ENCODE results near the gene COA7.
A peak's percentile ranks its signal among the peaks of the same experiment; 100 is the strongest.

The COA7 gene

GRCh38 chr1:52662645-52663313 lies 35.4 kb downstream of the COA7 start (continued):
- TF ChIP-seq ZSCAN5A (tag by site-specific recombination; IDR thresholded peaks at IDR 0.05) (no peak), ZNF585B (tag by site-specific recombination; IDR thresholded peaks at IDR 0.05) (no peak), ZNF311 (tag by site-specific recombination; IDR thresholded peaks at IDR 0.05; ENCODE audit: borderline replicate concordance) (no peak), ZFP41 (tag by site-specific recombination; IDR thresholded peaks at IDR 0.05; ENCODE audit: borderline replicate concordance) (no peak), ZNF423 (tag by site-specific recombination; IDR thresholded peaks at IDR 0.05) (no peak), ZNF776 (tag by site-specific recombination; IDR thresholded peaks at IDR 0.05; ENCODE audit: borderline replicate concordance) (no peak), TRIM28 (IDR thresholded peaks at IDR 0.05; ENCODE audit: borderline replicate concordance, low read length) (peak; percentile 86), ZNF157 (tag by site-specific recombination; IDR thresholded peaks at IDR 0.05) (no peak), ZNF837 (tag by site-specific recombination; IDR thresholded peaks at IDR 0.05) (no peak), ZNF510 (tag by site-specific recombination; IDR thresholded peaks at IDR 0.05; ENCODE audit: insufficient replicate concordance) (no peak), ZBTB6 (tag by site-specific recombination; IDR thresholded peaks at IDR 0.05) (no peak), ZNF747 (tag by site-specific recombination; IDR thresholded peaks at IDR 0.05) (no peak), SP3 (tag by site-specific recombination; IDR thresholded peaks at IDR 0.05) (no peak), ZSCAN30 (tag by site-specific recombination; IDR thresholded peaks at IDR 0.05) (peak; percentile 100), ZNF398 (tag by site-specific recombination; IDR thresholded peaks at IDR 0.05) (no peak), ZNF214 (tag by site-specific recombination; IDR thresholded peaks at IDR 0.05; ENCODE audit: borderline replicate concordance) (no peak), SP7 (tag by site-specific recombination; IDR thresholded peaks at IDR 0.05) (peak; percentile 78), ZNF366 (tag by site-specific recombination; conservative IDR thresholded peaks at IDR 0.05) (no peak; the same call in 1 of the 2 replicates), ZXDB (tag by site-specific recombination; IDR thresholded peaks at IDR 0.05) (0 out of 2 replicates have a peak, but pooled peaks have one; percentile 30), ZSCAN16 (tag by site-specific recombination; IDR thresholded peaks at IDR 0.05) (no peak), TCF7L2 (IDR thresholded peaks at IDR 0.05; ENCODE audit: borderline replicate concordance, low read depth, low read length) (peak; percentile 45; the same call in 1 of the 2 replicates), ZFP37 (tag by site-specific recombination; IDR thresholded peaks at IDR 0.05) (no peak)
- TF ChIP-seq, protein P1, sequence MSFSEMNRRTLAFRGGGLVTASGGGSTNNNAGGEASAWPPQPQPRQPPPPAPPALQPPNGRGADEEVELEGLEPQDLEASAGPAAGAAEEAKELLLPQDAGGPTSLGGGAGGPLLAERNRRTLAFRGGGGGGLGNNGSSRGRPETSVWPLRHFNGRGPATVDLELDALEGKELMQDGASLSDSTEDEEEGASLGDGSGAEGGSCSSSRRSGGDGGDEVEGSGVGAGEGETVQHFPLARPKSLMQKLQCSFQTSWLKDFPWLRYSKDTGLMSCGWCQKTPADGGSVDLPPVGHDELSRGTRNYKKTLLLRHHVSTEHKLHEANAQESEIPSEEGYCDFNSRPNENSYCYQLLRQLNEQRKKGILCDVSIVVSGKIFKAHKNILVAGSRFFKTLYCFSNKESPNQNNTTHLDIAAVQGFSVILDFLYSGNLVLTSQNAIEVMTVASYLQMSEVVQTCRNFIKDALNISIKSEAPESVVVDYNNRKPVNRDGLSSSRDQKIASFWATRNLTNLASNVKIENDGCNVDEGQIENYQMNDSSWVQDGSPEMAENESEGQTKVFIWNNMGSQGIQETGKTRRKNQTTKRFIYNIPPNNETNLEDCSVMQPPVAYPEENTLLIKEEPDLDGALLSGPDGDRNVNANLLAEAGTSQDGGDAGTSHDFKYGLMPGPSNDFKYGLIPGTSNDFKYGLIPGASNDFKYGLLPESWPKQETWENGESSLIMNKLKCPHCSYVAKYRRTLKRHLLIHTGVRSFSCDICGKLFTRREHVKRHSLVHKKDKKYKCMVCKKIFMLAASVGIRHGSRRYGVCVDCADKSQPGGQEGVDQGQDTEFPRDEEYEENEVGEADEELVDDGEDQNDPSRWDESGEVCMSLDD (tag by site-specific recombination; IDR thresholded peaks at IDR 0.05): no peak
- TF ChIP-seq, protein P2, sequence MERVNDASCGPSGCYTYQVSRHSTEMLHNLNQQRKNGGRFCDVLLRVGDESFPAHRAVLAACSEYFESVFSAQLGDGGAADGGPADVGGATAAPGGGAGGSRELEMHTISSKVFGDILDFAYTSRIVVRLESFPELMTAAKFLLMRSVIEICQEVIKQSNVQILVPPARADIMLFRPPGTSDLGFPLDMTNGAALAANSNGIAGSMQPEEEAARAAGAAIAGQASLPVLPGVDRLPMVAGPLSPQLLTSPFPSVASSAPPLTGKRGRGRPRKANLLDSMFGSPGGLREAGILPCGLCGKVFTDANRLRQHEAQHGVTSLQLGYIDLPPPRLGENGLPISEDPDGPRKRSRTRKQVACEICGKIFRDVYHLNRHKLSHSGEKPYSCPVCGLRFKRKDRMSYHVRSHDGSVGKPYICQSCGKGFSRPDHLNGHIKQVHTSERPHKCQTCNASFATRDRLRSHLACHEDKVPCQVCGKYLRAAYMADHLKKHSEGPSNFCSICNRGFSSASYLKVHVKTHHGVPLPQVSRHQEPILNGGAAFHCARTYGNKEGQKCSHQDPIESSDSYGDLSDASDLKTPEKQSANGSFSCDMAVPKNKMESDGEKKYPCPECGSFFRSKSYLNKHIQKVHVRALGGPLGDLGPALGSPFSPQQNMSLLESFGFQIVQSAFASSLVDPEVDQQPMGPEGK (tag by site-specific recombination; IDR thresholded peaks at IDR 0.05): 0 out of 2 replicates have a peak, but pooled peaks have one; percentile 18
- TF ChIP-seq, protein P3, sequence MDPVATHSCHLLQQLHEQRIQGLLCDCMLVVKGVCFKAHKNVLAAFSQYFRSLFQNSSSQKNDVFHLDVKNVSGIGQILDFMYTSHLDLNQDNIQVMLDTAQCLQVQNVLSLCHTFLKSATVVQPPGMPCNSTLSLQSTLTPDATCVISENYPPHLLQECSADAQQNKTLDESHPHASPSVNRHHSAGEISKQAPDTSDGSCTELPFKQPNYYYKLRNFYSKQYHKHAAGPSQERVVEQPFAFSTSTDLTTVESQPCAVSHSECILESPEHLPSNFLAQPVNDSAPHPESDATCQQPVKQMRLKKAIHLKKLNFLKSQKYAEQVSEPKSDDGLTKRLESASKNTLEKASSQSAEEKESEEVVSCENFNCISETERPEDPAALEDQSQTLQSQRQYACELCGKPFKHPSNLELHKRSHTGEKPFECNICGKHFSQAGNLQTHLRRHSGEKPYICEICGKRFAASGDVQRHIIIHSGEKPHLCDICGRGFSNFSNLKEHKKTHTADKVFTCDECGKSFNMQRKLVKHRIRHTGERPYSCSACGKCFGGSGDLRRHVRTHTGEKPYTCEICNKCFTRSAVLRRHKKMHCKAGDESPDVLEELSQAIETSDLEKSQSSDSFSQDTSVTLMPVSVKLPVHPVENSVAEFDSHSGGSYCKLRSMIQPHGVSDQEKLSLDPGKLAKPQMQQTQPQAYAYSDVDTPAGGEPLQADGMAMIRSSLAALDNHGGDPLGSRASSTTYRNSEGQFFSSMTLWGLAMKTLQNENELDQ (tag by site-specific recombination; IDR thresholded peaks at IDR 0.05; ENCODE audit: low read depth): no peak
